Endothelial cell of umbilical vein (primary cell): ENCODE data around the gene CFAP100. TPM values are rescaled to one million over a fixed set of nuclear protein-coding genes. Genes with fewer than 3 reads are reported as not detected.

ENCODE experiments used
- BruUV-seq: library from RNA; stranded (reverse); fragments of 400-500 nt; replicated peaks from 2 replicates; lab custom pipeline; 2021; lab: Mats Ljungman, UMichigan
- CTCF ChIA-PET: fragments of 300-600, 350-600 bp; sonication (Branson Sonifier 250); formaldehyde crosslinking; loops from one replicate; lab custom pipeline; 2021; ENCODE audit warnings: antibody characterized with exemption, inconsistent platforms; lab: Charles Lee
- POLR2A ChIA-PET: fragments of 300-600, 350-600 bp; sonication (Branson Sonifier 250); formaldehyde crosslinking; loops from one replicate; lab custom pipeline; 2021; ENCODE audit warnings: antibody characterized with exemption, inconsistent platforms; lab: Charles Lee
- DNase-seq: peaks from one replicate; pipeline ENCODE4 v3.0.0-alpha.2; 2011; ENCODE audit warnings: low read depth, low spot score
- FAIRE-seq: peaks from 2 replicates; lab custom pipeline; 2011; peaks lifted over from hg19 to GRCh38; lab: Jason Lieb, UNC
- H2AFZ ChIP-seq: 2 replicates; pipeline ENCODE4 v1.6.0; 2012; ENCODE audit warnings: low read depth, low read length, control low read depth, inconsistent platforms
- H3K27ac ChIP-seq: 2 replicates; pipeline ENCODE4 v1.5.1; 2011; ENCODE audit warnings: low read depth, mild to moderate bottlenecking, control low read depth, low read length, moderate library complexity; ENCODE audit not compliant: insufficient read depth
- H3K27me3 ChIP-seq, 2 experiments: 2 replicates each; pipeline versions ENCODE4 v1.6.0 to v1.6.1; 2011; ENCODE audit warnings: low read length in 2 of 2, mixed read lengths in 1 of 2; ENCODE audit not compliant: control insufficient read depth in 2 of 2, insufficient read depth in 2 of 2
- H3K36me3 ChIP-seq, 2 experiments: 2 replicates in 1 of 2; 3 replicates in 1 of 2; pipeline ENCODE4 v1.5.1; 2011; ENCODE audit warnings: low read length in 2 of 2, mild to moderate bottlenecking in 1 of 2, moderate library complexity in 1 of 2; ENCODE audit not compliant: control insufficient read depth in 2 of 2, insufficient read depth in 2 of 2; ENCODE audit errors: extremely low read depth in 1 of 2
- H3K4me1 ChIP-seq: 3 replicates; pipeline ENCODE4 v1.5.1; 2011; ENCODE audit warnings: mild to moderate bottlenecking, low read length; ENCODE audit not compliant: control insufficient read depth, insufficient read depth; ENCODE audit errors: extremely low read depth
- H3K4me2 ChIP-seq: 2 replicates; pipeline ENCODE4 v1.6.1; 2011; ENCODE audit warnings: low read length, control low read depth, mixed read lengths; ENCODE audit not compliant: insufficient read depth
- H3K4me3 ChIP-seq, 3 experiments: fragments of 200-600 bp in 1 of 3; sonication (generic), shearing (Covaris generic) in 1 of 3; replicated peaks in 1 of 3; 2 replicates each; pipeline ENCODE4 v1.5.1; 2011 to 2016; ENCODE audit warnings: control low read depth in 3 of 3, low read length in 3 of 3, mild to moderate bottlenecking in 2 of 3, inconsistent platforms in 1 of 3, low read depth in 1 of 3, moderate library complexity in 1 of 3; ENCODE audit not compliant: insufficient read depth in 1 of 3
- H3K79me2 ChIP-seq: 2 replicates; pipeline ENCODE4 v1.6.0; 2012; ENCODE audit warnings: low read length, inconsistent platforms; ENCODE audit not compliant: control insufficient read depth, insufficient read depth
- H3K9ac ChIP-seq: replicated peaks from 2 replicates; pipeline ENCODE3; 2011; ENCODE audit warnings: low read length, control low read depth; ENCODE audit not compliant: insufficient read depth; ENCODE audit errors: extremely low read depth
- H3K9me1 ChIP-seq: replicated peaks from 3 replicates; pipeline ENCODE4 v1.6.0; 2011; ENCODE audit warnings: mild to moderate bottlenecking, low read length; ENCODE audit not compliant: control insufficient read depth, insufficient read depth; ENCODE audit errors: extremely low read depth
- H3K9me3 ChIP-seq: replicated peaks from 2 replicates; pipeline ENCODE4 v1.5.1; 2012; ENCODE audit warnings: low read length, inconsistent platforms; ENCODE audit not compliant: control insufficient read depth, insufficient read depth
- H4K20me1 ChIP-seq: replicated peaks from 2 replicates; pipeline ENCODE3; 2011; ENCODE audit warnings: mild to moderate bottlenecking, low read length; ENCODE audit not compliant: control insufficient read depth, insufficient read depth; ENCODE audit errors: extremely low read depth
- EZH2 ChIP-seq: IDR thresholded peaks from 2 replicates; pipeline ENCODE4 v1.6.1; 2012; ENCODE audit warnings: borderline replicate concordance, low read depth, mild to moderate bottlenecking, moderate library complexity, low read length, inconsistent platforms; ENCODE audit not compliant: severe bottlenecking
- FOS ChIP-seq: IDR thresholded peaks from 2 replicates; pipeline ENCODE4 v1.6.1; 2011; ENCODE audit warnings: mild to moderate bottlenecking, low read length, moderate library complexity, borderline replicate concordance; ENCODE audit not compliant: insufficient read depth
- GATA2 ChIP-seq: IDR thresholded peaks from 2 replicates; pipeline ENCODE4 v1.7.0; 2011; ENCODE audit warnings: low read depth, mild to moderate bottlenecking, moderate library complexity, mixed read lengths, low read length; ENCODE audit not compliant: insufficient read length, insufficient read depth
- JUN ChIP-seq: IDR thresholded peaks from 2 replicates; pipeline ENCODE4 v1.6.1; 2011; ENCODE audit warnings: borderline replicate concordance, low read depth; ENCODE audit not compliant: insufficient read length, insufficient read depth
- MYC ChIP-seq: IDR thresholded peaks from one replicate; pipeline ENCODE4 v1.6.1; 2011; ENCODE audit warnings: mild to moderate bottlenecking, low read depth, low read length
- POLR2A ChIP-seq: IDR thresholded peaks from 2 replicates; pipeline ENCODE4 v1.6.1; 2012; ENCODE audit warnings: low read depth, mild to moderate bottlenecking, control low read depth, low read length
- POLR2AphosphoS5 ChIP-seq: IDR thresholded peaks from 2 replicates; pipeline ENCODE4 v1.6.1; 2012; ENCODE audit warnings: low read depth, mild to moderate bottlenecking, control low read depth, low read length, moderate library complexity; ENCODE audit not compliant: insufficient read depth
- dilution Hi-C: fragments of 300-500 bp; cut with MboI; formaldehyde crosslinking; loops from one replicate; pipeline ENCODE4 v1.15.0; 2019; ENCODE audit warnings: low sequenced_read_pairs; ENCODE audit not compliant: extremely low pct_ligation_motif_present
- intact Hi-C: fragments of 100-400 bp; cut with micrococcal nuclease; formaldehyde crosslinking; loops from one replicate; pipeline ENCODE4 v1.10.0; 2022
- polyA plus RNA-seq, 4 experiments: library from polyadenylated mRNA; depleted of rRNA in 3 of 4; stranded (reverse) in 3 of 4; unstranded in 1 of 4; fragments of >200 nt; gene quantifications; 2 replicates each; pipeline versions ENCODE4 v1.2.1 to v1.2.3, GENCODE V29; 2011 to 2012; ENCODE audit warnings: missing spikeins in 1 of 4
- total RNA-seq: library from RNA; stranded (reverse); gene quantifications from 2 replicates; pipeline ENCODE4 v1.2.3, GENCODE V29; 2021
- TF ChIP-seq, protein P1 (sequence below), 2 donors: IDR thresholded peaks; 1 replicate in 1 of 2; 2 replicates in 1 of 2; pipeline ENCODE4 v1.5.1; 2011; ENCODE audit warnings: low read length in 2 of 2, mild to moderate bottlenecking in 2 of 2, moderate library complexity in 2 of 2, control low read depth in 1 of 2, inconsistent platforms in 1 of 2, low read depth in 1 of 2; ENCODE audit not compliant: insufficient read depth in 1 of 2; ENCODE audit errors: extremely low read depth in 1 of 2
- TF ChIP-seq, protein P2 (sequence below): IDR thresholded peaks from 2 replicates; pipeline ENCODE4 v1.6.1; 2011; ENCODE audit not compliant: insufficient read depth, insufficient read length

Gene CFAP100
- total and polyA plus RNA-seq, 2 donors (not counting 3 experiments of a cell fraction or from before 2014, with no cell fraction given) = not detected

DNA sequence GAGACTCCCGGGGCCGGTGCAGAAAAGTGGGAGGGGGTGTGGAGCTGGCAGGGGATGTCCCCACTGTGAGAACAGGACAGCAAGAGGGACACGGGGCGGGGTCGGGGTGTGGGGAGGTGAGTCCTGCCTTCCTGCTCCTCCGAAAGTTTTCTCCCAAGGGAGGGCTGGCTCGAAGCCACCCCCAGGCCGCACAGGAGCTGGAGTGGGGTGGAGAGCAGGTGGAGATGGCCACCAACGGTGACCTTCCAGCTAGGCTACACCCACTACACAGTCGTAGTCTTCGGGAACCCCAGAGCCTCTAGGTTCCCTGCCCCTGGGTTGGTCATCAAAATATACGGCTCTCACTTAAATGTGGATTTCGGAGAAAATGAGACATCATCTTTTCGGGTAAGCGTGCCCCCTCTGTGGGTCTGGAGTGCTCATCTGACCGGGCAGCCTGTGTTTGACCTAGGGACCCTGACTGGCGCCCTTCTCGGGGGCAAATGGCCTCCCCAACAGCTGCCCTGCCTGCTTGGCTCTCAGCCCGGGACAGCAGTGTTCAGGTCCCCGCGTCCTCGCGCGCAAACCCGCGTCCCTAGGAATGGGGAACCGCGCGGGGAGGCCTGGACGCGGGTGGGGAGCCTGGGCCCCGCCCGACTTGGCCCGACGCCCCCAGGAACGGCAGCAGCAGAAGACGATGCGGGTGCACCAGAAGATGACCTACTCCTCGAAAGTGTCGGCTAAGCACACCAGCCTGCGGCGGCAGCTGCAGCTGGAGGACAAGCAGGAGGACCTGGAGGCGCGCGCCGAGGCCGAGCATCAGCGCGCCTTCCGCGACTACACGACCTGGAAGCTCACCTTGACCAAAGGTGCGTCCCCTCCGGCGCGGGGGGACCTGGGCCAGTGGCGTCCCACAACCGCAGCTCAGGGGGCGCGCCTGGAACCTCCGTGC, 21.2 kb downstream of the CFAP100 start:
- dilution Hi-C loops = no loop called here
- Histone ChIP-seq H3K27ac (no peak overlapping the region), H3K4me3 (no peak overlapping the region), H3K9ac (no peak overlapping the region), H3K27me3 (peaks cover 2 to 6% of the 10 kb centered on the region in 2 experiments), H3K79me2 (no peaks in the 10 kb centered on the region), H2AFZ (no peak overlapping the region), H4K20me1 (no peaks in the 10 kb centered on the region), H3K9me1 (no peaks in the 10 kb centered on the region), H3K4me1 (no peaks in the 10 kb centered on the region), H3K9me3 (no peaks in the 10 kb centered on the region), H3K4me2 (no peak overlapping the region), H3K36me3 (no peaks in the 10 kb centered on the region)
- ChIA-PET CTCF (no interaction called here), POLR2A (no interaction called here)
- intact Hi-C loops = no loop called here
- FAIRE-seq (no peak), DNase-seq (no peak)
- TF ChIP-seq GATA2 = no peak
- TF ChIP-seq MYC = no peak
- no peak for TF ChIP-seq JUN
- TF ChIP-seq FOS = no peak
- TF ChIP-seq, protein P1, sequence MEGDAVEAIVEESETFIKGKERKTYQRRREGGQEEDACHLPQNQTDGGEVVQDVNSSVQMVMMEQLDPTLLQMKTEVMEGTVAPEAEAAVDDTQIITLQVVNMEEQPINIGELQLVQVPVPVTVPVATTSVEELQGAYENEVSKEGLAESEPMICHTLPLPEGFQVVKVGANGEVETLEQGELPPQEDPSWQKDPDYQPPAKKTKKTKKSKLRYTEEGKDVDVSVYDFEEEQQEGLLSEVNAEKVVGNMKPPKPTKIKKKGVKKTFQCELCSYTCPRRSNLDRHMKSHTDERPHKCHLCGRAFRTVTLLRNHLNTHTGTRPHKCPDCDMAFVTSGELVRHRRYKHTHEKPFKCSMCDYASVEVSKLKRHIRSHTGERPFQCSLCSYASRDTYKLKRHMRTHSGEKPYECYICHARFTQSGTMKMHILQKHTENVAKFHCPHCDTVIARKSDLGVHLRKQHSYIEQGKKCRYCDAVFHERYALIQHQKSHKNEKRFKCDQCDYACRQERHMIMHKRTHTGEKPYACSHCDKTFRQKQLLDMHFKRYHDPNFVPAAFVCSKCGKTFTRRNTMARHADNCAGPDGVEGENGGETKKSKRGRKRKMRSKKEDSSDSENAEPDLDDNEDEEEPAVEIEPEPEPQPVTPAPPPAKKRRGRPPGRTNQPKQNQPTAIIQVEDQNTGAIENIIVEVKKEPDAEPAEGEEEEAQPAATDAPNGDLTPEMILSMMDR (IDR thresholded peaks at IDR 0.05; ENCODE audit: extremely low read depth in 1 of 2, insufficient read depth in 1 of 2, low read depth in 1 of 2, low read length in 2 of 2) = no peak
- TF ChIP-seq, protein P2, sequence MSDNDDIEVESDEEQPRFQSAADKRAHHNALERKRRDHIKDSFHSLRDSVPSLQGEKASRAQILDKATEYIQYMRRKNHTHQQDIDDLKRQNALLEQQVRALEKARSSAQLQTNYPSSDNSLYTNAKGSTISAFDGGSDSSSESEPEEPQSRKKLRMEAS = no peak
- TF ChIP-seq POLR2AphosphoS5 = no peak
- TF ChIP-seq POLR2A = no peak
- TF ChIP-seq EZH2 = no peak
- BruUV-seq = no TSS peak
